ENCODE results near the gene SPRY1. TPM values are rescaled to one million over a fixed set of nuclear protein-coding genes. Genes with fewer than 3 reads are reported as not detected.

The SPRY1 gene, protein sequence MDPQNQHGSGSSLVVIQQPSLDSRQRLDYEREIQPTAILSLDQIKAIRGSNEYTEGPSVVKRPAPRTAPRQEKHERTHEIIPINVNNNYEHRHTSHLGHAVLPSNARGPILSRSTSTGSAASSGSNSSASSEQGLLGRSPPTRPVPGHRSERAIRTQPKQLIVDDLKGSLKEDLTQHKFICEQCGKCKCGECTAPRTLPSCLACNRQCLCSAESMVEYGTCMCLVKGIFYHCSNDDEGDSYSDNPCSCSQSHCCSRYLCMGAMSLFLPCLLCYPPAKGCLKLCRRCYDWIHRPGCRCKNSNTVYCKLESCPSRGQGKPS
- 10 to 100 TPM; 59.6 to 89.9 TPM for total RNA-seq
- long read RNA-seq, partial matches to known transcripts: 0 of 9 reads
- long read RNA-seq, other reads (novel, unspliced or antisense): 5 of 9 reads

GRCh38 chr4:123396307-123397143 lies at the start of gene SPRY1:
TSS of gene SPRY1 (plus strand) at chr4:123396795. CDS start at chr4:123401592, 4,797 bp downstream.
- intact Hi-C loops (cut with DNase I): loop anchor here in 1 of 2 donors (5.0 to 10.0 kb wide), 5 partner anchors 49 to 868 kb away; no protein-coding TSS in a partner anchor
- ATAC-seq (peak; percentile 83 to 90), DNase-seq (peak; percentile 85)

DNA sequence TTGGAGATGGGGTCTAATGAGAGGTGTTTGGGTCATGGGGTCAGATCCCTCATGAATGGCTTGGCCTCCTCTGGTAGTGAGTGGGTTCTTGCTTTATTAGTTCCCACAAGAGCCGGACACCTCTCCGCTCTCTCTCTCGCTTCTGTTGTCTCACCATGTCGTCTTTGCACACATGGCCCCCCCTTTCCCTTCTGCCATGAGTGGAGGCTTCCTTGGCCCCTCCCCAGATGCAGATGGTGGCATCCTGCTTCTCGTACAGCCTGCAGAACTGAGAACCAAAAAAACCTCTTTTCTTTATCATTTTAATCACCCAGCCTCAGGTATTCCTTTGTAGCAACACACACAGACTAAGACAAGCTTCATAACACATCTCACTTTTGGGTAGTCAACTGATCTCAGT lies 49.6 kb upstream of the SPRY1 start:
- ATAC-seq: no peak
- intact Hi-C loops (cut with DNase I): loop anchor here in 1 of 2 donors (5.0 to 10.0 kb wide), 2 partner anchors 50 to 102 kb away; partner anchors contain the start of gene SPRY1
- no peak for DNase-seq

DNA sequence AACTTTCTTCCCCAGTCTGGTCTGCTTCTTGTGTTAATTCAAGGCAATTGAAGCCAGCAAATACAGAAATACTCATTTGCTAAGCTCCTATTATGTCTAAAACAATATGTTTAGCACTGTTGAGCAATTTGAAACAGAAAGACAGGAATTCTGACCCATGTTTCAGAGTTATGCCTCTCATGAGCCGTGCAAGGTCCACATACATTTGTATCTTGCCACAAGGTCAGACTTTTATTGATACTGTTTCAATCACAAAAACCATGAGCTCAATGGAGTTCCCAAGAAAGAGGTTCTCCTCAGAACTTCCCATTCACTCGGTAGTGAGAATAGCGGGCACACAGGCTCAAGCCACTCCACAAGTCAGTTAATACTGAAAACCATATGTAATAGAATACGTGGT lies 47.6 kb upstream of the SPRY1 start:
- ATAC-seq: no peak
- intact Hi-C loops (cut with DNase I): loop anchor here in 1 of 2 donors (5.0 to 10.0 kb wide), 2 partner anchors 48 to 104 kb away; partner anchors contain the start of gene SPRY1
- no peak for DNase-seq

DNA sequence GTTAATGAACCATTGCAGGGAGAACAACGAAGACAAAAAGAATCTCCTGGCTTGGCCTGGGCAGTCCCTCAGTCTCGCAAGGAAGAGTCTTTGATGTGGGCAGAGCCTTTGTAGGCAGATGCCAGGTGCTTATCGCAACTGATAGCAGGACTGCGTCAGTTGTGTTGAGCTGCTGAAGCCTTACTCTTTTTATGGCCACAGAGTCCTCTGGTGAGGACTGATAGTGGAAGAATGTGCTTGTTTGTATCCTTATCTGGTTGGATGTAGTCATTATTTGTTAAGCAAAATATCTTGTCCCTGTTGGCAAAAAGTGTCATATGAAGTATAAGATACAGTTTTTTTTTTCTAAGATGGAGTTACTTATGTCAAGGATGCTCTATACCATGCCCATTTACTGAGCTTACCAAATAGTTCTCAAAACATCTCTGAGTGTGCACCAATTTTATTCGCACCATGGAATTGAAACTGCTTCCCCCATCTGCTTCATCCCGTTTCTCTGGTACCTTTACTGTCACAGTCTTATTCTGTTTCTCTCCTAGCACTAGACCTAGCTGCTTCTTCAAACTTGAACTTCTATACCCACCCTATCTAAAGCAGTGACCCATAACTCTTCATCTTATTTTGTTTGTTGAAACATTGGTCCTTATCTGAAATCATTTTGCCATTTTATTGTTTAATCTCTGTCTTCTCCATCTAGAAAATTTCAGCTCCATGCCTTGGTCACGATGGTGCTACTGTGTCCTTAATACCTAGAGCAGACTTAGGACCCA lies 47.0 kb upstream of the SPRY1 start:
- no peak for DNase-seq
- intact Hi-C loops (cut with DNase I): loop anchor here in 1 of 2 donors (5.0 to 10.0 kb wide), 2 partner anchors 48 to 105 kb away; partner anchors contain the start of gene SPRY1
- ATAC-seq: peak; percentile 56 to 92

DNA sequence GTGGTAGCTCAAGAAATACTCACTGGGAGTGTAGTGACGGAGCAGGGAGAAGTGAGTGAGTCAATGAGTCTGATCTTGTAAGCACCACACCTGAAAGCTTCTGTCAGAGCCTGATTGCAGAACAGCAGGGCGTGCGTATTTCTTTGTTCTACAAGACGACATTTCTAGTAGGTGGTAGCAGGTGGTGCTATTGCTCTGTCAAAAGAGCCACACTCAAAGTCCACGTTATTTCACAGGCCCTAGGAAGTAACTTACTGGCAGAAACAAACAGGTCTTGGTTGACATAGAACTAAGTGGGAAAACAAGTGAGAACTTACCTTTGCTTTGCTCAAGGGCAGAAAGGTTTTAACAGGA lies 46.4 kb upstream of the SPRY1 start:
- peak in 1 of 2 donors; percentile 16 for ATAC-seq
- intact Hi-C loops (cut with DNase I): no loop called here
- DNase-seq: no peak

DNA sequence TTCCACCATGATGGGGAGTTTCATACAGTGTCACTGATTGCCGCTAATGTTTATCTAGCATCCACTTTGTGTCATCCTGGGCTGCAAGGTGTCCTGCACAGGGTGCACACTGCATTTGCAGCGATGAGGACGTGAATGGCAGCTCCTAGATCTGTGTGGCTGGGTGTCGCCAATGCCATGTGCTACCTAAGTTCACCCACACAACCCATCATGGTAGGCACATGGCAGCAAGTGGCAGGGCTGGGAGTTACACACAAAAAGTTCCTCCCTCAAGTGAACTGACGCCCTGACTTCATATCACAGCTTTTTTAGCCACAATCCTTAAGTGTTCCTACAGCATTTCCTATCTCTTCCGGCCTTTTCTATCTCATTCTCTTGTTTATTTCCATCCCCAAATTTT lies 45.9 kb upstream of the SPRY1 start:
- intact Hi-C loops (cut with DNase I): no loop called here
- DNase-seq: no peak
- no peak for ATAC-seq

DNA sequence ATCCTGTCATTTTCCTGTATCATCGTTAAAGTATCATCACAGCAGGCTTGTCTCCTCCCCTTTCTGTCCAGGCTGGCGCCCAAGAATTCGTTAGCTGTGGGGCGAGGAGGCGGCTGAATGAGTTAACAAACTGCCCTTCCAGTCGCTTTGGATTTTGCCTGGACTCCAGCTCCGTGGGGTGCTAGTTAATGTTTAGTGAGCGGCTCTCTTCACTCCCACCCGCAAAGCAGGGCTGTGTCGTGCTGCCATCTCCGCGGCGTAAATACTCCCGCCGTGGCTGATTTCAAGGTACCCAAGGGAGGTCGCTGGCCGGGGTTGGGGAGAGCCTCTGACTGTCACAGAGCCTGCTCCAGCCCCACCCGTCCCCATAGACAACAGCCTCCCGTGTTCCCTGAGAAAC lies 44.9 kb upstream of the SPRY1 start:
- ATAC-seq: no peak
- DNase-seq: no peak
- intact Hi-C loops (cut with DNase I): no loop called here

GRCh38 chr4:123352240-123352945 lies 44.2 kb upstream of the SPRY1 start:
- intact Hi-C loops (cut with DNase I): no loop called here
- DNase-seq: no peak
- ATAC-seq: peak; percentile 25 to 35

- DNase-seq (no peak), ATAC-seq (no peak)
- intact Hi-C loops (cut with DNase I): no loop called here
These were observed 43.6 kb upstream of the SPRY1 start for GRCh38 chr4:123352966-123353365.

GRCh38 chr4:123353656-123354055 lies 42.9 kb upstream of the SPRY1 start:
- intact Hi-C loops (cut with DNase I): no loop called here
- DNase-seq (no peak), ATAC-seq (no peak)

DNA sequence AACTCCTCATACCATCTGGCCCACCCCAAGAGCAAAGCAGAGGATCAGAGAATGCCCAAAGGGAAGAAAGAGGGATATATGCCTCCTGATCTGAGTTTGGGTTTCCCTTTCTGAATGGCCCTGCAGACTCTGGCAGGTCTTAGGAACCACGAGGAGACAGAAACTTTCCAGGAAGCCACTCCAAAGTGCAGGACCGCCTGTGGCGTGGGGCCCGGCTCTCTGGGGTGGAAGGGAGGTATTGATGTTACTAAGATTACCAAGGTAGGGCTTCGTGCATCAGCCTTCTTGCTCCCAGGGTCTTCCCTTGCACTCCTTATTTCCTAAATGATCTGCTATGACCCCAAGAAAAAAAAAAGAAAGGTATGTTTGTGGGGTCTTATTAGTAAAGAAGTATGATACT lies 41.9 kb upstream of the SPRY1 start:
- no peak for ATAC-seq
- DNase-seq: no peak
- intact Hi-C loops (cut with DNase I): no loop called here

- ATAC-seq (no peak), DNase-seq (no peak)
- intact Hi-C loops (cut with DNase I): no loop called here
These were observed 39.7 kb upstream of the SPRY1 start for GRCh38 chr4:123356921-123357320.

DNA sequence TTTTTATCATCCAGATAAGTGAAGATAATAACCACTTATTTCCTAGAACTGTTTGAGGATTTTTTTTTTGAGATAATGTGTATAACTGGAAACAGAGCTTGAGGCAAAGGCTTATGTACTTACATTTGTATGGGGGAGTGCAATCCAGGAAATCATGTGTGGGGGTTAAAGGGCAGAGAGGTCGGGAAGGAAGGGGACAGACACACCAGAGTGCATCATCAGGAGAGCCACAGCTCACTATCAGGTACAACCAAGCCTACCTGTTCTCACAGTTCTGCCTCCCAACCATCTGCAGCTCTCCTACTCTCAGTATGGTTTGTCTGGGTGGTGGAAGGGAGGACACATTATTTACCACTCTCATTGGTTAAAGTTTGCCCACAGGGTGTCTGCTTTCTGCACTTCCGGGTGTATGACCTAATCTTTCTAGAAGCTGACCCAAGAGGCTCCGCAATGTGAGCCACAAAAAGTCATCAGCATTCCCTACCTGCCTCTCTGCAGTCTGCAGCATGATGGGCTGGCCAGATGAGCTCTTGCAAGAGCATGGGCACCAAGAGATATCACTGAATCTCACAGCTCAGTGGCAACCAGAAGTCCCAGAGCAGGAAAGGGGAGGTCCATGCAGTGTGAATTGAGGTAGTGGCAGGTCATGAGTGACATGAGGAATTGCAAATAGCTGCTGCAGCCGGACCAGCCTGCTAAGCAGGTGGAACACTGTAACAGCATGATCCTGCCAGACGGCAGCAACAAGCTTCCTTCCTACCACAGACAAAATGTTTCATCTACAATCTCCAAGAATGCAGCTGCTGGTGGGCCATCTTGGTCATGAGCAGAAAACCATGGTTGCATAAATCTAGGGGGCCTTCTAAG lies 36.9 kb upstream of the SPRY1 start:
- intact Hi-C loops (cut with DNase I): no loop called here
- no peak for ATAC-seq
- DNase-seq: no peak

DNA sequence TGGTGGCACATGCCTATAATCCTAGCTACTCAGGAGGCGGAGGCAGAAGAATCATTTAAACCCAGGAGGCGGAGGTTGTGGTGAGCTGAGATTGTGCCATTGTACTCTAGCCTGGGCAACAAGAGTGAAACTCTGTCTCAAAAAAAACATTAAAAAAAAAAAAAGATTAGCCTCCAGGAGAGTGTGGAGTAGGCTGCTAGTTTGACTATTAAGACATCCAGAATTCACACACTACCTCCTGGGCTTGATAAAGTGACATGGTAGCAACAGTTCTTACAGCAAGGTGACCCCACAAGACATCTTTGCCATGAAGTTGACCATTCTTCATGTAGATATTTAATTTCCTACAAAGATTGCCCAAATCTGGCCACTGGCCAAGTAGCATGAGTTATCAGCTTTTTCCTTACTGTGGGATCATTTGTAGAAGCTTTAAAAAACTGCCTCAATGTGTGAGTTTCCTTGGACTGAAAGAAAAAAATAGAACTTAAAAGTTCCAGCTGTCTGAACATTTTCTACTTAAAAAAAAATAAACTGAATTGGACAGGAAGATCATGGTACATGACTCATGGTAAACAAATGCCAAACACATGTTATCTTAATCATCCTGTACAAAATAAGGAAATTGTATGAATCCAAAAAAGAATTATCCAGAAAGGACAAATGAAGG lies 35.3 kb upstream of the SPRY1 start:
- ATAC-seq (peak; percentile 41 to 83), DNase-seq (peak; percentile 39)
- intact Hi-C loops (cut with DNase I): no loop called here

DNA sequence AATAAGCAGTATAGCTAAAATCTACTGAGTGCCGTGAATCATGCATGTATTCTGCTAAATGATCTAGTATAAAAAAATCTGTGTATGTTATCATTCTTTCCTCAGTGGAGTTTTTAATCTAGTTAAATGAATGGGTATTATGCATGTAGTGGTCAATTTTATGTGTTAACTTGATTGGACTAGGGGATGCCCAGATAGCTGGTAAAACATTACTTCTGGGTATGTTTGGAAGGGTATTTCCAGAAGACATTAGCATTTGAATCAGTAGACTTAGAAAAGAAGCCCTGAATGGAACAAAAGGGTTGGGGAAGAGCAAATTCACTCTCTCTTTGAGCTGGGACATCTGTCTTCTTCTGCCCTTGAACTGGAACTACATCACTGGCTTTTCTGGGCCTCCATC lies 34.5 kb upstream of the SPRY1 start:
- no peak for ATAC-seq
- no peak for DNase-seq
- intact Hi-C loops (cut with DNase I): no loop called here

GRCh38 chr4:123363729-123364128 lies 32.9 kb upstream of the SPRY1 start:
- no peak for ATAC-seq
- intact Hi-C loops (cut with DNase I): no loop called here
- no peak for DNase-seq

GRCh38 chr4:123364906-123365305 lies 31.7 kb upstream of the SPRY1 start:
- intact Hi-C loops (cut with DNase I): no loop called here
- ATAC-seq (no peak), DNase-seq (no peak)
